ENCODE data around the gene ZSCAN22. TPM values are rescaled to one million over a fixed set of nuclear protein-coding genes. Genes with fewer than 3 reads are reported as not detected.

The ZSCAN22 gene
- total RNA-seq, 1 donor from 2014 or later, result 1.3 TPM

GRCh38 chr19:58355908-58356765 lies 29.3 kb downstream of the ZSCAN22 start:
- no peak overlapping the region for H3K4me3 ChIP-seq (ENCODE audit: low read depth, low read length)
- no peak for DNase-seq (ENCODE audit: low read depth)
- TF ChIP-seq CTCF (conservative IDR thresholded peaks at IDR 0.05; ENCODE audit: low read depth, low read length), result no peak

- H3K4me3 ChIP-seq (ENCODE audit: low read depth, low read length), result no peak overlapping the region
- no peak for DNase-seq (ENCODE audit: low read depth)
- TF ChIP-seq CTCF (conservative IDR thresholded peaks at IDR 0.05; ENCODE audit: low read depth, low read length), result no peak
Observed at GRCh38 chr19:58356766-58357480, 30.1 kb downstream of the ZSCAN22 start.

GRCh38 chr19:58357481-58358145 lies 30.8 kb downstream of the ZSCAN22 start:
- DNase-seq (ENCODE audit: low read depth), result no peak
- no peak overlapping the region for H3K4me3 ChIP-seq (ENCODE audit: low read depth, low read length)
- TF ChIP-seq CTCF (conservative IDR thresholded peaks at IDR 0.05; ENCODE audit: low read depth, low read length), result no peak

GRCh38 chr19:58361900-58362271 lies 35.1 kb downstream of the ZSCAN22 start:
- peak; percentile 12 for TF ChIP-seq CTCF (conservative IDR thresholded peaks at IDR 0.05; ENCODE audit: low read depth, low read length)
- DNase-seq (ENCODE audit: low read depth), result no peak

GRCh38 chr19:58362272-58362994 lies 35.6 kb downstream of the ZSCAN22 start, which contains the start of gene ZNF497:
Gene ZNF497, minus strand, starts transcription at chr19:58362751. Its CDS starts 5,116 bp downstream, at chr19:58357635.
- DNase-seq (ENCODE audit: low read depth), result peak; percentile 26
- TF ChIP-seq CTCF (conservative IDR thresholded peaks at IDR 0.05; ENCODE audit: low read depth, low read length), result no peak

More at GRCh38 chr19:58361900-58362271, 35.1 kb downstream of the ZSCAN22 start:
- H3K4me3 ChIP-seq (ENCODE audit: low read depth, low read length), result peak overlapping the region; percentile 80

GRCh38 chr19:58364146-58364545 lies 37.4 kb downstream of the ZSCAN22 start:
- DNase-seq (ENCODE audit: low read depth), result no peak
- H3K4me3 ChIP-seq (ENCODE audit: low read depth, low read length), result no peak overlapping the region
- TF ChIP-seq CTCF (conservative IDR thresholded peaks at IDR 0.05; ENCODE audit: low read depth, low read length), result no peak

More at GRCh38 chr19:58362272-58362994, 35.6 kb downstream of the ZSCAN22 start, which contains the start of gene ZNF497:
- peak within 1 kb of the TSS; percentile 80 for H3K4me3 ChIP-seq (ENCODE audit: low read depth, low read length)
